ENCODE measurements around the gene KLF4.

The KLF4 gene

GRCh38 chr9:107487521-107488374 lies 1.8 kb downstream of the KLF4 start:
- DNase-seq (ENCODE audit: low read depth): no peak

GRCh38 chr9:107486674-107487520 lies 2.7 kb downstream of the KLF4 start:
- no peak for DNase-seq (ENCODE audit: low read depth)

GRCh38 chr9:107485458-107486043 lies 4.0 kb downstream of the KLF4 start:
- DNase-seq (ENCODE audit: low read depth): no peak

GRCh38 chr9:107484117-107484723 lies 5.3 kb downstream of the KLF4 start:
- no peak for DNase-seq (ENCODE audit: low read depth)

GRCh38 chr9:107483666-107484065 lies 5.9 kb downstream of the KLF4 start:
- DNase-seq (ENCODE audit: low read depth): no peak

GRCh38 chr9:107481035-107481434 lies 8.5 kb downstream of the KLF4 start:
- DNase-seq (ENCODE audit: low read depth): no peak

GRCh38 chr9:107480386-107480789 lies 9.2 kb downstream of the KLF4 start:
- no peak for DNase-seq (ENCODE audit: low read depth)

- DNase-seq (ENCODE audit: low read depth): no peak
These were observed 10.8 kb downstream of the KLF4 start for GRCh38 chr9:107478805-107479204.

GRCh38 chr9:107474124-107474523 lies 15.4 kb downstream of the KLF4 start:
- DNase-seq (ENCODE audit: low read depth): no peak

GRCh38 chr9:107472581-107473340 lies 16.8 kb downstream of the KLF4 start:
- no peak for DNase-seq (ENCODE audit: low read depth)

- DNase-seq (ENCODE audit: low read depth): no peak
These were observed 18.0 kb downstream of the KLF4 start for GRCh38 chr9:107471552-107471951.

- no peak for DNase-seq (ENCODE audit: low read depth)
These were observed 22.2 kb downstream of the KLF4 start for GRCh38 chr9:107467416-107467815.

- DNase-seq (ENCODE audit: low read depth): no peak
These were observed 22.7 kb downstream of the KLF4 start for GRCh38 chr9:107466826-107467225.

- DNase-seq (ENCODE audit: low read depth): no peak
These were observed 23.8 kb downstream of the KLF4 start for GRCh38 chr9:107465467-107466451.

- no peak for DNase-seq (ENCODE audit: low read depth)
These were observed 25.1 kb downstream of the KLF4 start for GRCh38 chr9:107464516-107464915.

- DNase-seq (ENCODE audit: low read depth): no peak
These were observed 26.9 kb downstream of the KLF4 start for GRCh38 chr9:107462691-107463090.

- no peak for DNase-seq (ENCODE audit: low read depth)
These were observed 29.2 kb downstream of the KLF4 start for GRCh38 chr9:107460153-107461023.

- no peak for DNase-seq (ENCODE audit: low read depth)
These were observed 34.0 kb downstream of the KLF4 start for GRCh38 chr9:107455425-107456135.

- no peak for DNase-seq (ENCODE audit: low read depth)
These were observed 36.1 kb downstream of the KLF4 start for GRCh38 chr9:107453479-107453878.

All from activated T-cell treated with anti-CD3 and anti-CD28 coated beads for 24 hours (primary cell).